Endothelial cell (in vitro differentiated cells): ENCODE measurements around the gene PRMT3. TPM values are rescaled to one million over a fixed set of nuclear protein-coding genes. Genes with fewer than 3 reads are reported as not detected.
"Not testable (repeated sequence)": the region's sequence is repeated elsewhere in the genome, so short reads cannot be mapped to it uniquely, and the experiment has no call there.

Experiments used
- DNase-seq: peaks from one replicate; pipeline ENCODE4 v3.0.0; 2021; ENCODE audit warnings: low spot score
- H3K27ac Mint-ChIP-seq: one replicate; pipeline ENCODE4 v1.8.0; 2021; ENCODE audit warnings: mixed read lengths, inconsistent platforms; ENCODE audit not compliant: unreplicated experiment
- H3K27me3 Mint-ChIP-seq: one replicate; pipeline ENCODE4 v1.8.0; 2021; ENCODE audit warnings: mild to moderate bottlenecking, moderate library complexity, mixed read lengths, inconsistent platforms; ENCODE audit not compliant: unreplicated experiment
- H3K36me3 Mint-ChIP-seq: one replicate; pipeline ENCODE4 v1.8.0; 2021; ENCODE audit warnings: mild to moderate bottlenecking, low read depth, mixed read lengths, inconsistent platforms; ENCODE audit not compliant: unreplicated experiment
- H3K4me1 Mint-ChIP-seq: one replicate; pipeline ENCODE4 v1.8.0; 2021; ENCODE audit warnings: mild to moderate bottlenecking, mixed read lengths, inconsistent platforms; ENCODE audit not compliant: unreplicated experiment
- H3K4me3 Mint-ChIP-seq: one replicate; pipeline ENCODE4 v1.8.0; 2021; ENCODE audit warnings: mild to moderate bottlenecking, mixed read lengths, inconsistent platforms; ENCODE audit not compliant: unreplicated experiment
- H3K9me3 Mint-ChIP-seq: one replicate; pipeline ENCODE4 v1.8.0; 2021; ENCODE audit warnings: mixed read lengths, inconsistent platforms; ENCODE audit not compliant: unreplicated experiment
- CTCF ChIP-seq: fragments of 200-600 bp; sonication (generic); IDR thresholded peaks from one replicate; pipeline ENCODE4 v1.5.0; 2021; ENCODE audit warnings: antibody characterized with exemption; ENCODE audit not compliant: unreplicated experiment
- total RNA-seq: library from RNA; stranded (reverse); fragmentation: NEBNext Ultra II Directional; extraction: Animal tissue kit (Norgen Biotek cat#: 25700); gene quantifications from one replicate; pipeline ENCODE4 v1.2.1, GENCODE V29; 2021; ENCODE audit not compliant: unreplicated experiment

Gene PRMT3
- total RNA-seq, 1 donor from 2014 or later, result 5.4 TPM

- H3K27me3 Mint-ChIP-seq, result peaks cover 3% of the 10 kb centered on the region
- H3K27ac Mint-ChIP-seq, result no peak overlapping the region
- DNase-seq, result no peak
- H3K4me3 Mint-ChIP-seq, result no peak overlapping the region
- no peak for TF ChIP-seq CTCF
- no peaks in the 10 kb centered on the region for H3K36me3 Mint-ChIP-seq
- no peaks in the 10 kb centered on the region for H3K9me3 Mint-ChIP-seq
- peaks cover 7% of the 10 kb centered on the region for H3K4me1 Mint-ChIP-seq
Measured at GRCh38 chr11:20474176-20474881, 86.8 kb downstream of the PRMT3 start.

GRCh38 chr11:20474882-20475517 lies 87.5 kb downstream of the PRMT3 start:
- Mint-ChIP-seq H3K36me3 (no peaks in the 10 kb centered on the region), H3K4me3 (no peak overlapping the region), H3K27me3 (peaks cover 3% of the 10 kb centered on the region), H3K27ac (no peak overlapping the region), H3K4me1 (peaks cover 7% of the 10 kb centered on the region), H3K9me3 (no peaks in the 10 kb centered on the region)
- DNase-seq, result no peak
- no peak for TF ChIP-seq CTCF

GRCh38 chr11:20477418-20478090 lies 90.0 kb downstream of the PRMT3 start:
- no peak for TF ChIP-seq CTCF
- no peaks in the 10 kb centered on the region for H3K36me3 Mint-ChIP-seq
- H3K27me3 Mint-ChIP-seq, result peaks cover 2% of the 10 kb centered on the region
- no peaks in the 10 kb centered on the region for H3K9me3 Mint-ChIP-seq
- H3K4me3 Mint-ChIP-seq, result no peak overlapping the region
- DNase-seq, result no peak
- no peak overlapping the region for H3K27ac Mint-ChIP-seq
- peaks cover 7% of the 10 kb centered on the region for H3K4me1 Mint-ChIP-seq

GRCh38 chr11:20479513-20479912 lies 92.0 kb downstream of the PRMT3 start:
- H3K36me3 Mint-ChIP-seq, result peaks cover 2% of the 10 kb centered on the region
- no peaks in the 10 kb centered on the region for H3K27me3 Mint-ChIP-seq
- no peak overlapping the region for H3K27ac Mint-ChIP-seq
- no peak for TF ChIP-seq CTCF
- peaks cover 5% of the 10 kb centered on the region for H3K4me1 Mint-ChIP-seq
- no peak for DNase-seq
- no peak overlapping the region for H3K4me3 Mint-ChIP-seq
- H3K9me3 Mint-ChIP-seq, result no peaks in the 10 kb centered on the region

GRCh38 chr11:20483931-20484330 lies 96.4 kb downstream of the PRMT3 start:
- H3K27ac Mint-ChIP-seq, result no peak overlapping the region
- H3K4me3 Mint-ChIP-seq, result no peak overlapping the region
- DNase-seq, result no peak
- H3K36me3 Mint-ChIP-seq, result peaks cover 5% of the 10 kb centered on the region
- no peaks in the 10 kb centered on the region for H3K9me3 Mint-ChIP-seq
- TF ChIP-seq CTCF, result no peak
- no peaks in the 10 kb centered on the region for H3K27me3 Mint-ChIP-seq
- H3K4me1 Mint-ChIP-seq, result no peaks in the 10 kb centered on the region

GRCh38 chr11:20484416-20484815 lies 96.9 kb downstream of the PRMT3 start:
- not testable (repeated sequence) for H3K4me3 Mint-ChIP-seq, H3K27ac Mint-ChIP-seq, H3K4me1 Mint-ChIP-seq, DNase-seq, H3K9me3 Mint-ChIP-seq, H3K36me3 Mint-ChIP-seq, H3K27me3 Mint-ChIP-seq
